ENCODE data around the gene AKAIN1. TPM values are rescaled to one million over a fixed set of nuclear protein-coding genes. Genes with fewer than 3 reads are reported as not detected.
A peak's percentile ranks its signal among the peaks of the same experiment; 100 is the strongest.

The AKAIN1 gene
- total and polyA plus RNA-seq, 10 of the 15 experiments (the other 5 are each of a cell fraction or from before 2014, with no cell fraction given), result not detected

GRCh38 chr18:5237723-5238370, 40.8 kb upstream of the AKAIN1 start (continued):
- TF ChIP-seq CUX1 (IDR thresholded peaks at IDR 0.05; ENCODE audit: insufficient replicate concordance, low read depth, low read length) (no peak), KLF5 (IDR thresholded peaks at IDR 0.05; ENCODE audit: partially characterized antibody) (peak; percentile 75), JUND (IDR thresholded peaks at IDR 0.05; ENCODE audit: low read depth, low read length) (no peak), KAT2A (conservative IDR thresholded peaks at IDR 0.05; ENCODE audit: control insufficient read depth, low read depth, low read length) (no peak), MXI1 (IDR thresholded peaks at IDR 0.05; ENCODE audit: low read depth, low read length) (peak; percentile 27), TCF7 (IDR thresholded peaks at IDR 0.05; ENCODE audit: borderline replicate concordance) (no peak), YY1 (IDR thresholded peaks at IDR 0.05; ENCODE audit: low read depth, low read length) (peak; percentile 60), ZBTB40 (IDR thresholded peaks at IDR 0.05; ENCODE audit: borderline replicate concordance) (peak; percentile 98)
- TF ChIP-seq, protein P1, sequence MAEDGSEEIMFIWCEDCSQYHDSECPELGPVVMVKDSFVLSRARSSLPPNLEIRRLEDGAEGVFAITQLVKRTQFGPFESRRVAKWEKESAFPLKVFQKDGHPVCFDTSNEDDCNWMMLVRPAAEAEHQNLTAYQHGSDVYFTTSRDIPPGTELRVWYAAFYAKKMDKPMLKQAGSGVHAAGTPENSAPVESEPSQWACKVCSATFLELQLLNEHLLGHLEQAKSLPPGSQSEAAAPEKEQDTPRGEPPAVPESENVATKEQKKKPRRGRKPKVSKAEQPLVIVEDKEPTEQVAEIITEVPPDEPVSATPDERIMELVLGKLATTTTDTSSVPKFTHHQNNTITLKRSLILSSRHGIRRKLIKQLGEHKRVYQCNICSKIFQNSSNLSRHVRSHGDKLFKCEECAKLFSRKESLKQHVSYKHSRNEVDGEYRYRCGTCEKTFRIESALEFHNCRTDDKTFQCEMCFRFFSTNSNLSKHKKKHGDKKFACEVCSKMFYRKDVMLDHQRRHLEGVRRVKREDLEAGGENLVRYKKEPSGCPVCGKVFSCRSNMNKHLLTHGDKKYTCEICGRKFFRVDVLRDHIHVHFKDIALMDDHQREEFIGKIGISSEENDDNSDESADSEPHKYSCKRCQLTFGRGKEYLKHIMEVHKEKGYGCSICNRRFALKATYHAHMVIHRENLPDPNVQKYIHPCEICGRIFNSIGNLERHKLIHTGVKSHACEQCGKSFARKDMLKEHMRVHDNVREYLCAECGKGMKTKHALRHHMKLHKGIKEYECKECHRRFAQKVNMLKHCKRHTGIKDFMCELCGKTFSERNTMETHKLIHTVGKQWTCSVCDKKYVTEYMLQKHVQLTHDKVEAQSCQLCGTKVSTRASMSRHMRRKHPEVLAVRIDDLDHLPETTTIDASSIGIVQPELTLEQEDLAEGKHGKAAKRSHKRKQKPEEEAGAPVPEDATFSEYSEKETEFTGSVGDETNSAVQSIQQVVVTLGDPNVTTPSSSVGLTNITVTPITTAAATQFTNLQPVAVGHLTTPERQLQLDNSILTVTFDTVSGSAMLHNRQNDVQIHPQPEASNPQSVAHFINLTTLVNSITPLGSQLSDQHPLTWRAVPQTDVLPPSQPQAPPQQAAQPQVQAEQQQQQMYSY (CRISPR knock-in tag; IDR thresholded peaks at IDR 0.05), result no peak
- TF ChIP-seq, protein P2, sequence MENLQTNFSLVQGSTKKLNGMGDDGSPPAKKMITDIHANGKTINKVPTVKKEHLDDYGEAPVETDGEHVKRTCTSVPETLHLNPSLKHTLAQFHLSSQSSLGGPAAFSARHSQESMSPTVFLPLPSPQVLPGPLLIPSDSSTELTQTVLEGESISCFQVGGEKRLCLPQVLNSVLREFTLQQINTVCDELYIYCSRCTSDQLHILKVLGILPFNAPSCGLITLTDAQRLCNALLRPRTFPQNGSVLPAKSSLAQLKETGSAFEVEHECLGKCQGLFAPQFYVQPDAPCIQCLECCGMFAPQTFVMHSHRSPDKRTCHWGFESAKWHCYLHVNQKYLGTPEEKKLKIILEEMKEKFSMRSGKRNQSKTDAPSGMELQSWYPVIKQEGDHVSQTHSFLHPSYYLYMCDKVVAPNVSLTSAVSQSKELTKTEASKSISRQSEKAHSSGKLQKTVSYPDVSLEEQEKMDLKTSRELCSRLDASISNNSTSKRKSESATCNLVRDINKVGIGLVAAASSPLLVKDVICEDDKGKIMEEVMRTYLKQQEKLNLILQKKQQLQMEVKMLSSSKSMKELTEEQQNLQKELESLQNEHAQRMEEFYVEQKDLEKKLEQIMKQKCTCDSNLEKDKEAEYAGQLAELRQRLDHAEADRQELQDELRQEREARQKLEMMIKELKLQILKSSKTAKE (IDR thresholded peaks at IDR 0.05; ENCODE audit: low read depth, poor library complexity, severe bottlenecking), result no peak
- TF ChIP-seq, protein P3, sequence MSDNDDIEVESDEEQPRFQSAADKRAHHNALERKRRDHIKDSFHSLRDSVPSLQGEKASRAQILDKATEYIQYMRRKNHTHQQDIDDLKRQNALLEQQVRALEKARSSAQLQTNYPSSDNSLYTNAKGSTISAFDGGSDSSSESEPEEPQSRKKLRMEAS (IDR thresholded peaks at IDR 0.05; ENCODE audit: low read depth, low read length), result peak; percentile 55

Data from GM12878 (cell line).